KMS-11 (cell line): ENCODE measurements around the gene MYH7B.

Source experiments
- H2AFZ ChIP-seq: fragments of 200-600 bp; sonication (generic); 2 replicates; pipeline ENCODE4 v1.6.1; 2016; ENCODE audit warnings: antibody characterized with exemption, mixed run types, low read depth
- H3K27ac ChIP-seq: fragments of 200-600 bp; sonication (generic); 2 replicates; pipeline ENCODE4 v1.6.1; 2016; ENCODE audit warnings: mild to moderate bottlenecking, mixed run types
- H3K27me3 ChIP-seq: fragments of 200-600 bp; sonication (generic); 2 replicates; pipeline ENCODE4 v1.6.1; 2017; ENCODE audit warnings: mild to moderate bottlenecking, low read depth, mixed run types, moderate library complexity; ENCODE audit not compliant: insufficient read depth
- H3K36me3 ChIP-seq: fragments of 200-600 bp; sonication (generic); 2 replicates; pipeline ENCODE4 v1.6.1; 2017; ENCODE audit warnings: mild to moderate bottlenecking, mixed run types; ENCODE audit not compliant: insufficient read depth
- H3K4me1 ChIP-seq: fragments of 200-600 bp; sonication (generic); 2 replicates; pipeline ENCODE4 v1.6.1; 2016; ENCODE audit warnings: mild to moderate bottlenecking, low read depth, mixed run types; ENCODE audit not compliant: poor library complexity, severe bottlenecking
- H3K4me2 ChIP-seq: fragments of 200-600 bp; sonication (generic); 2 replicates; pipeline ENCODE4 v1.7.0; 2016; ENCODE audit warnings: mild to moderate bottlenecking, mixed run types
- H3K4me3 ChIP-seq: fragments of 200-600 bp; sonication (generic); IDR thresholded peaks from 2 replicates; pipeline ENCODE4 v1.6.1; 2017; ENCODE audit warnings: low read depth, low read length, mixed read lengths; ENCODE audit not compliant: insufficient read depth
- H3K79me2 ChIP-seq: fragments of 200-600 bp; sonication (generic); 2 replicates; pipeline ENCODE4 v1.6.1; 2016; ENCODE audit warnings: low read depth, mixed run types; ENCODE audit not compliant: insufficient read depth
- H3K9ac ChIP-seq: fragments of 200-600 bp; sonication (generic); 2 replicates; pipeline ENCODE4 v1.6.1; 2016; ENCODE audit warnings: mild to moderate bottlenecking, mixed run types
- H4K20me1 ChIP-seq: fragments of 200-600 bp; sonication (generic); 2 replicates; pipeline ENCODE4 v1.6.1; 2016; ENCODE audit warnings: mild to moderate bottlenecking, mixed run types; ENCODE audit not compliant: insufficient read depth
- CTCF ChIP-seq: fragments of 200-600 bp; sonication (generic); conservative IDR thresholded peaks from 2 replicates; pipeline ENCODE4 v1.6.1; 2017; ENCODE audit warnings: low read depth, mild to moderate bottlenecking, antibody characterized with exemption, low read length, moderate library complexity, mixed read lengths

The MYH7B gene

GRCh38 chr20:34995696-34996095, 40.0 kb downstream of the MYH7B start:
- Histone ChIP-seq H3K4me2 (no peak overlapping the region), H3K27ac (no peak overlapping the region), H4K20me1 (no peaks in the 10 kb centered on the region), H2AFZ (no peak overlapping the region), H3K79me2 (no peaks in the 10 kb centered on the region), H3K4me1 (no peaks in the 10 kb centered on the region), H3K27me3 (no peaks in the 10 kb centered on the region), H3K36me3 (no peaks in the 10 kb centered on the region), H3K4me3 (no peak overlapping the region), H3K9ac (no peak overlapping the region)
- no peak for TF ChIP-seq CTCF

- H3K9ac ChIP-seq: no peak overlapping the region
- no peak overlapping the region for H3K4me3 ChIP-seq
- H4K20me1 ChIP-seq: no peaks in the 10 kb centered on the region
- no peak overlapping the region for H2AFZ ChIP-seq
- no peak overlapping the region for H3K27ac ChIP-seq
- H3K36me3 ChIP-seq: no peaks in the 10 kb centered on the region
- no peak overlapping the region for H3K4me2 ChIP-seq
- H3K79me2 ChIP-seq: no peaks in the 10 kb centered on the region
- no peak for TF ChIP-seq CTCF
- H3K27me3 ChIP-seq: no peaks in the 10 kb centered on the region
- no peaks in the 10 kb centered on the region for H3K4me1 ChIP-seq
Measured at GRCh38 chr20:34996243-34997028, 40.8 kb downstream of the MYH7B start.

DNA sequence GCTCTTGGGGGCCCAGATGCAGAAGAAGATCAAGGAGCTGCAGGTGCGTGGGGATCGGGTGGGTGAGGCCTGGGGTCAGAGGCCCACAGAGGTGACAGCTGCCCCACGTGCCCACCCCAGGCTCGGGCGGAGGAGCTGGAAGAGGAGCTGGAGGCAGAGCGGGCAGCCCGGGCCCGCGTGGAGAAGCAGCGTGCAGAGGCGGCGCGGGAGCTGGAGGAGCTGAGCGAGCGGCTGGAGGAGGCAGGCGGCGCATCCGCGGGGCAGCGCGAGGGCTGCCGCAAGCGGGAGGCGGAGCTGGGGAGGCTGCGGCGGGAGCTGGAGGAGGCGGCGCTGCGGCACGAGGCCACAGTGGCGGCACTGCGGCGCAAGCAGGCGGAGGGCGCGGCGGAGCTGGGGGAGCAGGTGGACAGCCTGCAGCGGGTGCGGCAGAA, 41.5 kb downstream of the MYH7B start:
- TF ChIP-seq CTCF: no peak

GRCh38 chr20:34997774-34998173, 42.1 kb downstream of the MYH7B start:
- no peak overlapping the region for H2AFZ ChIP-seq
- no peaks in the 10 kb centered on the region for H3K79me2 ChIP-seq
- H3K4me3 ChIP-seq: no peak overlapping the region
- H3K27me3 ChIP-seq: no peaks in the 10 kb centered on the region
- H3K27ac ChIP-seq: no peak overlapping the region
- H3K9ac ChIP-seq: no peak overlapping the region
- TF ChIP-seq CTCF: no peak
- H3K4me1 ChIP-seq: no peaks in the 10 kb centered on the region
- no peaks in the 10 kb centered on the region for H4K20me1 ChIP-seq
- no peak overlapping the region for H3K4me2 ChIP-seq
- no peaks in the 10 kb centered on the region for H3K36me3 ChIP-seq

More for the DNA sequence above, 41.5 kb downstream of the MYH7B start:
- Histone ChIP-seq H2AFZ (no peak overlapping the region), H3K36me3 (no peaks in the 10 kb centered on the region), H3K27me3 (no peaks in the 10 kb centered on the region), H3K9ac (no peak overlapping the region), H3K4me1 (no peaks in the 10 kb centered on the region), H3K4me2 (no peak overlapping the region), H3K4me3 (no peak overlapping the region), H3K27ac (no peak overlapping the region), H4K20me1 (no peaks in the 10 kb centered on the region), H3K79me2 (no peaks in the 10 kb centered on the region)
